Measurements from ENCODE around the gene RRM2.

The RRM2 gene

DNA sequence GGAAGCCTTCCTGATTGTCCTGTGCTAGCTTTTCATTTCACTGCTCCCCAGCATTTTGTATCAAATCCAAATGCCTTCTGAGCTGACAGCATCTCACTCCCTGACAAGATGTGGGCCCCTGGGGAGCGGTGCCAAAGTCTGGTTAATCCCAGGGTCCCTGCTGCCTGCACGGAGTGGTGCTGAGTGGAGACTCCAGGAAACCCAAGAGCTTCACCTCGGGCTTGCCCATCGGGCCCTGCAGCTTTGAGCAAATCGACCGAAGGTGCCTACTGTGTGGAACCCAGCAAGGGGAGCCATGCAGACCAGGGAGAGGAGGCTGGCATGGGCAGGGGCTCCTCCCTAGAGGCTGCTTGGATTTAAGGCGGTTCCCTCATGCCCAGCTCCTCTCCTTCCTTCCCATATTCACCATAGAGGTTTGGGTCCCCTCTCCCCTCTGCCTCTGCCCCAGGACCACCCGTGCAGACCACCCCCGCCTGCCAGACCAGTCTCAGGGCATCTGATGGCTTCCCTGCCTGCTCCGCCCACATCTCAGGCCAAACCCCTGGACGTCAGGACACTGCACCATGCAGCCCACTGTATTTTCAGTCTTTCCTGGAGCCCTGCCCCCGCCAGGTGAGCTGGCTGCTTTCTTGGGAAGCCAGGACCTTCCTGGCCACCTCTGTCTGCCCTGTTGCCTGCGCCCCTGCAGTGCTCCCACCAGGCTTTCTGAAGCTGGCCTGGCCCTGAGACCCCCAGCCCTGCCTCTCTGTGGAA lies 37.8 kb downstream of the RRM2 start:
- DNase-seq: no peak

DNA sequence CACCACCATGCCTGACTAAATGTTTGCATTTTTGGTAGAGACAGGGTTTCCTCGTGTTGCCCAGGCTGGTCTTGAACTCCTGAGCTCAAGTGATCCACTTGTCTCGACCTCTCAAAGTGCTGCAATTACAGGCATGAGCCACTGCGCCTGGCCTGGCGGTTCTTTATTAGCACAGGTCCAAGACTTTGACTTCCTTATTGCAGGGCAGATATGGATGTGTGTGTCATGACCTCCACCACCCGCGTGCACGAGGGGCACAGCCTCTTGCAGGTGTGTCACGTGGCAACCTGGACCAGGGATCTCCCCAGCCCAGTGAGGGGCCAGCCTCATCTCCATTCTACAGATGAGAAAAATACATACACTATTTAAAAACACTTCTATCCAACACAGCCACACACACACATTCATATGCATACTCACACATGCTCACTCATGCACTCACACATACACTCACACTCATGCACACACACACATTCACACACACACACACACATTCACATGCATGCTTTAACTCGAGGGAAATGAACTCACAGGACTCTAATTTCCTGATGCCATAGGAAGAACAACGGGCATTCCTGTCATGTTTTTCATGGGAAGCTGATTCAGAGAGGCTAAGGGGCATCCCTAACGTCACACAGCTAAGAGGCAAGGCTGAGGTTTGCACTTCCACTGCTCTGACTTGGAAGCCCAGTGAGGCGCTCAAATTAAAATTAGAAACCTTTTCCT lies 38.8 kb downstream of the RRM2 start:
- DNase-seq: no peak

DNA sequence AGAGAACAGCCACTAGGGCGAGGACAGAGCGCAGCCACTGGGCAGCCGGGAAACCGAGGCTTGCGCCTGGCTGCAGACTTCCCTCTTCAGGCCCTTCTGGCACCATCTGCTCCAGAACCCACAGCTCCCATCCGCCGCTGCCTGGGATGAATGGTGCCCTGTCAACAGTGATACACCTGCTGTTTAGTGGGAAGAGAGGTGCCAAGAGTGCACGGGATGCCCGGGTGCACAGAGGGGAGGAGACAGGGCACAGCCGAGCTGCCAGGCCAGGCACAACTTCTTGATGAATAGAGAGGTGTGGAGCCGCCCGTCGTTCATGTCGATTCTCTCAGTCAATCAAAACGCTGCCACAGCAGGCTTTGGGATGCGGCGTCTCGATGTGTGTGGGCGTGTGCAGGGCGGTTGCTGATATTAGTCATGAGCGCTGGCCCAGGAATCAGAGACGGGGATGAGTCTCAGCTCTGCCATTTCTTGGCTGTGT lies 39.5 kb downstream of the RRM2 start:
- no peak for DNase-seq

DNA sequence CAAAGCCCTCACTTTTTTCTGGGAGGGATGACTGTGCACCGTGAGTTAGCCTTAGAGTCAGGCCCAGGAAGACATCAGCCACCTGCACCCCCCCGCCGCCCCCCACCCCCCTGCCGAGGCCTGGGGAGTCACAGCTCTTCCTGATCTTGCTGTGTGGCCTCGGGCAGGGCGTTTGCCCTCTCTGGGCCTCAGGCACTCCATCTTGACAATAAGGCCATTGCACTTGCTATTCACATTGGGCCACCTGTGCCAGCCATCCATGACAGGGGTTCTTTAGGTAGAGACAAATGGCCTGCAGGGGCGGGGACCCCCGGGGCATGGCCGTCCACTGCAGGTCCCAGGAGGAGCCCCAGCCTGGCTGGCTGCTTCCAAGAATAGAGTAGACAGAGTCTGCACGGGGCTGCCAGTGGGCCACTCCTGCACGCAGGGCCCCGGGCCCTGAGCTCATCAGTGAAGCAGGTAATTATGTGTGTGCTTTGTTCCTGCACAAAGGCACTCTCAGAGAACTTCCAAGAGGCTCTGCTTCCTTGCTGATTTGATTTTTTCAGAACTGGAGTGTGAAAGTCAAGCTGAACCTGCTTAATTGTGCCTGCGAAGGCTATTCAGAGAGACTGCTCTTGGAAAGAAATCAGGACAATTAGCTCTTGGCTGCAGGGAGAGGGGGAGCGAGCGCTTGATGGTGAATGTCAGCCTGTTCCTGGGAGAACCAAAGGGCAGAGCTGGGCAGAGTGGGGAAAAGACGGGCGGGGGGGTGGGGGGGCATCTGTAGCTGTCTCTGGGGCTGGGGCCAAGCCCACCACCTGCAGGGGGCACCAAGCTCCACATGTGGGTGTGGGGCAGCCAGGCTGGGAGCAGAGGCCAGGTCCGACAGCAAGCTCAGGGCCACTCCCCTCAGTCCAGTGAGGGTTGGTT lies 40.3 kb downstream of the RRM2 start:
- no peak for DNase-seq

DNA sequence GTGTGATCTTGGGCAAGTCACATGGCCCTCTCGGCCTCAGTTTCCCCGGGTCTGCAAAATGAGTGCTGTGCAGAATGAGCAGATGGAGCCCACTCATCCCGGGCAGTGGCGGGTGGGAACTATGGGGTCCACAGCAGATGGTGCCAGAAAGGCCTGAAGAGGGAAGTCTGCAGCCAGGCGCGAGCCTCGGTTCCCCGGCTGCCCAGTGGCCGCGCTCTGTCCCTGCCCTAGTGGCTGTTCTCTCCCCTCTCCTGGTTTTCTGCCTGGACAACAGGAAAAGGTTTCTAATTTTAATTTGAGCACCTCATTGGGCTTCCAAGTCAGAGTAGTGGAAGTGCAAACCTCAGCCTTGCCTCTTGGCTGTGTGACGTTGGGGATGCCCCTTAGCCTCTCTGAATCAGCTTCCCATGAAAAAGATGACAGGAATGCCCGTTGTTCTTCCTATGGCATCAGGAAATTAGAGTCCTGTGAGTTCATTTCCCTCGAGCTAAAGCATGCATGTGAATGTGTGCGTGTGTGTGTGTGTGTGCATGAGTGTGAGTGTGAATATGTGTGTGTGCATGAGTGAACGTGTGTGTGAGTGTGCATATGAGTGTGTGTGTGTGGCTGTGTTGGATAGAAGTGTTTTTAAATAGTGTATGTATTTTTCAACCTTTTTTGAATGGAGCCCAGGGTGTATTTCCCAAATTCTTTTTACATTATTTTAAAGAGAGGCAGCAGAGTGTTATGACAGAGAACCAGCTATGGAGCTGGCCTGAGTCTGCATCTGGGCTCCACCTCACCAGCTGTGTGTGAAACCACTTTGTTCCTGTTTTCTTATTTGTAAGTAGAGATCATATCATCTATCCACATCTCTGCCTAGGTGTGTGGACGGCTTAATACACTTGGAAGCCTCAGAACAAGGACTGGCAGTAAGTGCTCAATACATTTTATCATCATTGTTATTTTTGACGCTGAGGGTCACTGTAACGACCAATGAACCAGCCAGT lies 41.3 kb downstream of the RRM2 start:
- DNase-seq: no peak

DNA sequence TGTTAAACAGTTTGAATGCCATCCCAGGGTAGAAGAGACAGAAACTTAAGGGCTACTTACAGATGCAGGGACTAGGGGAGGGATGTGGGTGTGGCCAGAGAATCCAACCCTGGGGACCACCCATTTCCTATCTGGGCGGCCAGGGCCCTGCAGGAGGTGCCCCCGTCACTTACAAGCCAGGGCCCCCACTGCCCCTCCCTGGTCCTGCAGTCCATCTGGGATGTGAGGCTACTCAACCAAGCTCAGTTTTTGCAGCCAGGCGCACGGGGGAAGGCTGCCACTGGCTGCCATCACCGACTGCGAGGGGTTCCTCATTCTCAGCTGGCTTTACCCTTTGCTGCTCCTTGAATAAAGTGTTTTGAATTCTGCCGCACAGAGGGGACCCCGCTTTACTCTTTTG lies 42.1 kb downstream of the RRM2 start:
- no peak for DNase-seq

DNA sequence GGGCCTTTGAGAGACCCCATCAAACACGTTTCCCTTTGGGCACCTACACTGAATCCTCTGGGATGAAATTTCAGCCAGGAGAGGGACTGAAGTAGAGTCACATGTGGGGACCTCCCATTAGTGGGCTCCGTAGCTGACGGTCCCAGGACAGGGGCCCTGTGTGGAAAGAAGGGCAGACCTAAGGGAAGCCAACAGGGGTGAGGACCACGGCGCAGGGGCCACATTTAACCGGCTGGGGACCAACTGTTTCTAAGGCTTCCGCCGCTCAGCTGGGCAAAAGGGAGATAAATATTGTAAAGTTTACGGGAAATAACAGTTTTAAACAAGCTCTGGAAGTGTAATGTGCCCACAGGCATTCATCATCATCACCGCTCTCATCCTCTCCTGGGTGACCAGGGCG lies 42.7 kb downstream of the RRM2 start:
- no peak for DNase-seq

DNA sequence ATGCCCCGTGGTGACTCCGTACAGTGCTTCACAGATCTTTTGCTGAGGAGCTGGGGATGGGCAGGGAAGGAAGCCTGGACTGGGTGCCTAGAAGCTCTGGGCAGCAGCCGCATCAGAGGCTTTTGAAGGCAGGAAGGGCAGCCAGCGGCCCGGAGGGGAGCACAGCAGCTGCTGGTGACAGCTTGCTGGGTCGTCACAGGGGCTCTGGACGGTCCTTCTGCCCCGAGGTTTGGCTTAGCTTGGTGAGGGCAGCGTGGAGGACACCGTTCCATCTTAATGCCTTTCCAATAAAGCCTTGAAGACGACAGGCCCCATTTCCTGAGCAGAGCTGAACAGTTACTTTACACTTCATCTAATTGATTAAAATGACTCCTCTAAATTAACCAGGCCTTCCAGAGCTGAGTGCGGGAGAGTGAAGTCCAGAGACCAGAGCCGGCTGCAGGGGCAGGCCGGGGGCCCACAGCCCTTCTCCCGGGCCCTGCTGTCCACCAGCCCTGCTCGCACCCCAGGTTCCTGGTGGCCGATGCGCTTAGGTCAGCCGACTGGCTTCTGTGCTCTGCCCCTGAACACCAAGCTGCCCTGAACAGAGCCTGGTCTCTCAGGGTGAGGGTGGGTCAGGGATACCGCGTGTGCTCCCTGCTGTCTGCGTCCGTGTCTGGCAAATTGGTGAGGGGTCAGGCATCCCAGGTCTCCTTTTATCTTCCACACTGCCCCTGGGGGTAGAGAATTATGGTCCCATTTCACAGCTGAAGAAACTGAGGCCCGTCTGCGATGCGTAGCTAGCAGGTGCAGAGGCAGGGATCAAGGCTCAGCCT lies 43.5 kb downstream of the RRM2 start:
- DNase-seq: no peak

DNA sequence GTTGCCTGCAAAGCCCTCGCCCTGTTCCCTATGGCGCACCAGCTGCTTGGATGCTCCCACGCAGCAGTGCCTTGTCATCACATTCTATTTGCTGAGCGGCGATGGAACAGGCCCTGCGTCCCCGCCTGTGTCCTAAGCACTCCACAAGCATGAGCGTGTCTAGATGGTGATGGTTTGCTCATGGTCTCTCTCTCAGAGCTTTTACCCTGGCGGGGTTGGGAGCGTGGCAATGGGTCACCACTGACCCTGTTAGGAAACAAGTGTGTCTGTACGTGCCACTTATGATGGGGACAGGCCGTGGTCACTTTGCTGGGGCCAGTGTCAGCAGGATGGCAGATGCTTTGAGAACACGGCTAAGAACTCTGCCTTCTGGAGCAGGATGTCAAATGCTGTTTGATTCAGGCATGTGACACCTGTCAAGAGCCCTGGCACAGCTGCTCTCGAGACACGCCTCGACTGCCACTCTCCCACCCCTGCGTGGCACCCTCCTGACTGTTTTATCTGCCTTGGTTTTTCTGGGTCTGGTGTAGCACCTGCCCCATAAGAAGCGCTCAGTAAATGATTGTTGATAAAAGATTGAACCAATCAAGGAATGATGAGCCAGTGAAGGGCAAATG lies 44.2 kb downstream of the RRM2 start:
- no peak for DNase-seq

DNA sequence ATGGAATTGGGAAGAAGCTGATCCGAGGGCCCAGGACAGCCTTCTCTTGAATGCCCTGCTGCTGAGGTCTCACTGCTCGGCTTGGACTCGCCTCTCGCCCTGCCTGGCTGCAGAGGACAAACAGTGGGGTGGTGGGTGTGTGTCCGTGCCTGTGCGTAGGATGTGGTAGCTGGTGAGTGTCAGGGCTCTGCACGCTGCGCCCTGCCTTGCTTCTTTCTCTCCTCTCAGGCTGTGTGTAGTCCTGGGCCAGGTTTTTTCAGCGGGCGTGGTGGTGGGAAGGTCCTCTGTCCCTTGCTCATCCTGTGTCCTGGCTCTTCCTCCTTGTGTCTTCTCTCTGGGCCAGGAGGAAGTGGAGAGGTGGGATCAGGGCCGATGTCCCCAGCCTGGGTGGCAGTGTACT lies 44.8 kb downstream of the RRM2 start:
- DNase-seq: no peak

DNA sequence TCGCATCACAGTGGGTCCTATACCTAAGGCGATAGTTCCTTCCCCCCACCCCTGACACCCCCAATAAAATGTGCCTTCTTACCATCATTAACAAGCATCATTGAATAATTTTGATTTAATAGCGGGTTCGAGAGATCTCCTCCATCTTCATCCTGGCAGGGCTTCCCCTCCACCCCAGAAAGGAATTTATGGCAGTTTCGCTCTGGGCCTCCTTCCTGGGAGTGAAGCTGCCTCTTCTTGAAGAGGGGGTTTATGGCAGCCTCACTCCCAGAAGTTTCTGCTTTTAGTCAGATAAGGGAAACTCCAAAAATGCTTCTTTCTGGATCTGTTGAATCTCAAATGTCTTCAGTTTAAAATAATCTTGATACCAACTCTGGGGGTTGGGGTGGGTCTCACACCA lies 45.7 kb downstream of the RRM2 start:
- DNase-seq: no peak

DNA sequence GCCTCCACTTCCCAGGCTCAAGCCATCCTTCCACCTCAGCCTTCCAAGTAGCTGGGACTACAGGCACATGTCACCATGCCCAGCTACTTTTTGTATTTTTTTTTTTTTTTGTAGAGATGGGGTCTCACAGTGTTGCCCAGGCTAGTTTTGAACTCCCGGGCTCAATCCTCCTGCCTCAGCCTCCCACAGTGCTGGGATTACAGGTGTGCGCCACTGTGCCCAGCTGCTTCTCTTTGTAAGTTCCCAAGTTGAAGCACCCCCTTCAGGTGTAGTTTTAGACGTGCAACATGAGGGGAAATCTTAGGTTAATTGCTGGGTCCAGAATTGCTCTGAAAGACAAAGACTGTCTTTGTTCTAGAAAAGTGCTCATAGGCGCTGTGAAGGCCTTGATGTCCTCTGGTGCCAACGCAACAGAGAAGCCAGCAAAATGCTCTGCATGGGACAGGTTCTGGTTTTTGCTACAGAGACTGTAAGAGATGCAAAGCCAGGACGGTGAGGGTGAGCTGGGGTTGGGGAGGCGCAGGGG lies 46.6 kb downstream of the RRM2 start:
- DNase-seq: no peak

DNA sequence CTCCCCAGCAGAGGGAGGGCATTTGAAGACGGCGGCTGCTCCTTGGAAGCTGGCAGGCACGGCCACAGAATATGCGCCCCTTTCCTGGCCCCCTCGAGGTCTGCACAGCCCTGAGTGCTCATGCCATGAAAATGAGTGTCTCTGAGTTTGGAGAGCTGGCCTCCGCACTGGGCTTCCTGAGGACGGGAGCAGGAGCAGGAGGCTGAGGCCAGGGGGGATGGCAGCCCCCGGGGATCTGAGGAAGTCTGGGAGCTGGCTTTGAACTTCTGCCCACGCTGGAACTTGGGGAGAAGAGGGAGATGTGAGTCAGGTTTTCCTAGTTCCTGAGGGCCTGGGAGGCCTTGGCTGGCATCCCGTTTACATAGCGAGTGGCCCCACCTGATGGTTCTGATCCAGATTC lies 47.0 kb downstream of the RRM2 start:
- no peak for DNase-seq

DNA sequence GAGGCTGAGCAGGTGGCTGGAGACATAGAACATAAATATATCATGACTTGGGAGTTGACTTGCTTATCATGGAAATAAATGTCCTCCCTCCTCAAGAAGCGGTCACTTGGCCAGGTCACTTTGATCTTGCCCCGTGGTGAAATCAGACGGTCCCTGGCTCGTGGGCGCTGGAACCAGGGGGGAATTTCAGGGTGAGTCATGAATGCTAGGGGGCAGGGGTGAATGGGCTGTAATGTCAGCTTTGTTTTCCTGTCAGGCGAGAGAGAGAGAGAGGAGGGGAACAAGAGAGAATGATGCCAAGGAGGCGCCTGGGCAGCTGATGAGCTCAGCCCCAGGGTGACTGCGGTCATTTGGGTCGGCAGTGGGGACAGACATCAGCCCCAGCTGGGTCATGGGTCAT lies 47.7 kb downstream of the RRM2 start:
- no peak for DNase-seq

DNA sequence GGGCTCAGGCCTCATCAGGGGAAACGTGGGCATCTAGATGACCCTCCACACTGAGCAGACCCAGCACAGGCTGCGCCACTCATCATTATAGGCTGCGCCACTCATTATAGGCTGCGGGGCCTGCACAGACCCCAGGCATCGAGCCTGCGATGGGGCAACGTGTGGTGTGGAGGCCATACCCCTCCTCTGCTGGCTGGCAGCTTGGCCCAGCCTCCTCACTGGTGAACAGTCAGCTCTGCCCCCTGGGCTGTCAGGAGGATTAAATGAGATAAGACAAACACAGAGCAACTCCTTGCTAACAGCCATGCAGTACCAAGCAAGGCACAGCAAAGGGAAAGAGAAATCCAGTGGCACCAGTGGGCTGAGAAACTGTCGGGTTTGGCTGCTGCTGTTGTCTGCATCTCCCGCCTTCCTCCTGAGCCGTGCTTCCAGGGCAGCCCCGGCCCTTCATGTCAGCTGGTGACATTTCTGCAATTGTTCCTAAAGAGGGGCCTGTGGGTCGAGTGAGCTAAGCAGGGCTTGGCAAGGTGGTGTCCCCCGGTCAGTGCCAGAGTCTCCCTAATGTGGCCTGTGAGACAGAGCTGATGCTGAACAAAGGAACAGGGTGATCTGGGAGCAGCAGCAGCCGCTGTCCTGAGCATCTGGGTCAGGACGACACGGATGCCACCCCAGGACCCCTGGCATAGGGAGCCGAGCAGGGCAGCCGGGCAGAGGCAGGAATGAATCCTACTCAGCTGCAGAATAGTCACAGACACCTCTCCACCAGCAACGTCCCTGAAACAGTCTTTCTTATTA lies 48.7 kb downstream of the RRM2 start:
- DNase-seq: no peak

DNA sequence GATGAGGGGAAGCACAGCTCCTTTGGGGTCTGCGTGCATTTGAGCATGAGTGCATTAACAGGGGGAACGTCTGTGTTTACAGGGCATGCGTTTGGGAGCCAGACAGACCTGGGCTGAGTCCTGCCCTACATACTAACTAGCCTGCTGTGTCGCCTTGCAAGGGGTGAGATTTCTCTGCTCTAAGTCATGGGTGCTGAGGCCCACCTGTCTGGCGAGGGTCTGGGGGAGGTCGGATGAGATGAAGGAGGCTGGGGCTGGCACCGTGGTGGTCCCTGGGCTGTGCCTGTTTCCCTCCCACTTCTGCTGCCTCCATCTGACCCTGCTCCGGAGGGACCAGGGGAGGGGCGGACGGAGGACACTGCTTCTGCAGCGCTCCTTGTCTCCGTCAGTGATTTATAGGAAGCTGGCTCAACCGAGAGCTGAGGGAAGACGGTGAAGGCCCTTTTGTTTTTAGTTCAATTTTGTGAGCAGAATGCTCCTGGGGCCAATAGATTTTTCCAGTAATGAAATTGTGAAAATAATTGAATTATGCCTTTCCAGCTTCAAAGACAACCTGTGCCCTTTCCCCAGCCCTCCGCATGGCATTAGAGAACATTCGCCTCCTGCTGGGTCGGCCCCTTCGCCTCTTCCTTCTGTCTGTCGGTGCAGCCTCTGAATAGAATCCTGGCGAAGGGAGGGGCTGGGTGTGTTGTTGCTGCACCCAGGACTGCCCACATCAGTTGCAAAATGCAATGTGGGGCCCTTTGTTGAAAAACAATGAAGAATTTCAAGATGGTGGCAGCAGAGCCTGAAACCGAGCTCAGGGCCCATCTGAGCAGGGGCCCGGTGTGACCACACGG lies 49.7 kb downstream of the RRM2 start:
- DNase-seq: no peak

DNA sequence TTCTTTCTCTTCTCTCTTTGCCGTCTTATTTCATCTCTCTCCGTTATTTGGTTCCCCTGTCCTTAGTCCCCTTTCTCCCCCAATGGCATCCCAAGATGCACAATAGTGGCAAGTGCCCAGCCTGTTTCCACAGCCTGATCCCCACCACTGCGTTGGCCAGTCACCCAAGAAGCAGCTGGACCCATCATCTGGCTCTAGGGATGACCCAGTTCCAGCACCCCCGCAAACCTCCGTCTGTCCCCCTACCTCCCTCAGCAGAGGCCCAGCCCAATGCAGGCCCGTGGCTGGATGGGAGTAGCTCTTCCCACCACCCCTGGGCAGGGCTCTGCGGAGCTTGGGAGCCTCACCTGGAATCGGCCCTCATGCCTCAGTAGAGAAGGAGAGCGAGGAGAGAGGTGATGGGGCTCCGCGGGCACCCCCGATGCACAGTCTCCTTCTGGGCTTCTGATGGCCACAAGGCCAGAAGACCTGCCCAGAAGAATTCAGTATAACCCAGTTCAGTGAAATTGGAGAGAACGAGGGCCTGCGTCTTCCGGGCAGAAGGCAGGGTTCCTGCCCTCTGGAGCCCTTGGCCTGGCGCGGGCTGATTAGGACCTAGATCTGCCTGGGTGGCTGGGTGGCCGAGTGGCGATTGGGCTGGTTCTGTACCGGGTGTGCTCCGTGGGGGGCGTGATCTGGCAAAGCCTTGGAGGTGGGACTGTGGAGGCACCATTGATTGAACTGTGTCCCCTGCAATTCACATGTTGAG lies 50.9 kb downstream of the RRM2 start:
- no peak for DNase-seq

DNA sequence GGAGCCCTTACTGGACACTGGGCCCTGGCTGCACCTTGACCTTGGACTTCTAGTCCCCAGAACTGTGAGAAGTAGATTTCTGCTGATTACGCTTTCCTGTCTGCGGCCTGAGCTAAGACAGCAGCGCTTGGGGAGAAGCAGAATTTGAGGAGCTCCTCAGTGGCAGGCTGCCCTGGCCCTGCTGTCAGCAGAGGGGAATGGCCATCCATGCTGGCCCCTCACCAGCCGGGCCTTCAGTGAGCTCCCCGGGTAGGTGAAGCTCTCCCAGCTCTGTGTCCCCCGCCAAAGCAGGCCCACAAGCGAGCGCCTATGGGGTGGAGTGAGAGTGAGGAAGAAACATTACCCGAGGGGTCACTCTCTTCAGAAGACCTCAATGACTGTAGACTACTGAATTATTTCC lies 51.6 kb downstream of the RRM2 start:
- DNase-seq: no peak

All from NCI-H748 treated with DMSO at 0.1 percent for 48 hours (cell line).